Heart right ventricle (tissue), 16 donors: ENCODE measurements around the gene ZFP64. TPM values are rescaled to one million over a fixed set of nuclear protein-coding genes. Genes with fewer than 3 reads are reported as not detected.

Experiments
- ATAC-seq, 8 donors: fragments of 200-7000 bp; cut with Tn5 transposase; one replicate each; pipeline ENCODE4 v1.9.1; 2020; ENCODE audit warnings: mild to moderate bottlenecking in 8 of 8, moderate library complexity in 8 of 8, moderate number of reproducible peaks in 1 of 8
- DNase-seq, 2 donors: peaks; one replicate each; pipeline ENCODE4 v3.0.0-alpha.2; 2020
- H3K27ac ChIP-seq, 10 donors: fragments of 200-600 bp; sonication (generic) in 2 of 10; one replicate each; pipeline versions ENCODE4 v1.5.0 to v1.8.0; 2020 to 2022; ENCODE audit warnings: mild to moderate bottlenecking in 3 of 10
- H3K27me3 ChIP-seq, 7 donors: fragments of 200-600 bp; one replicate each; pipeline ENCODE4 v1.8.0; 2021 to 2022; ENCODE audit warnings: mild to moderate bottlenecking in 2 of 7
- H3K36me3 ChIP-seq, 9 donors: fragments of 200-600 bp; sonication (generic) in 1 of 9; one replicate each; pipeline versions ENCODE4 v1.5.0 to v1.8.0; 2020 to 2022; ENCODE audit warnings: mild to moderate bottlenecking in 2 of 9
- H3K4me1 ChIP-seq, 9 donors: fragments of 200-600 bp; sonication (generic) in 1 of 9; one replicate each; pipeline versions ENCODE4 v1.5.0 to v1.8.0; 2020 to 2022; ENCODE audit warnings: mild to moderate bottlenecking in 4 of 9
- H3K4me3 ChIP-seq, 10 donors: fragments of 200-600 bp; sonication (generic) in 2 of 10; one replicate each; pipeline versions ENCODE4 v1.5.0 to v1.8.0; 2020 to 2022; ENCODE audit warnings: mild to moderate bottlenecking in 7 of 10, moderate library complexity in 2 of 10
- H3K9me3 ChIP-seq, 11 donors: fragments of 200-600 bp in 10 of 11; sonication (generic) in 2 of 11; one replicate each; pipeline versions ENCODE4 v1.5.0 to v1.8.0; 2013 to 2022; ENCODE audit warnings: mild to moderate bottlenecking in 2 of 11, control low read depth in 1 of 11, moderate library complexity in 1 of 11
- WGBS, 2 donors: extraction: QIAGEN DNeasy Blood & Tissue Kit; methylation state at CpG; one replicate each; pipeline ENCODE4 v1.1.7; 2013; ENCODE audit warnings: inconsistent platforms in 1 of 2; 5-methylcytosine and 5-hydroxymethylcytosine counted together
- intact Hi-C, 10 donors: fragments of 100-400 bp; cut with DNase I; formaldehyde crosslinking; loops; one replicate each; pipeline versions ENCODE4 v1.11.1 to v1.14.2; 2022
- polyA plus RNA-seq, 2 donors: library from polyadenylated mRNA; stranded (reverse); fragments of 200-250 nt; gene quantifications; one replicate each; pipeline ENCODE4 v1.2.3, GENCODE V29; 2013
- total RNA-seq, 10 donors: library from RNA; stranded (reverse); fragmentation: NEBNext Ultra II Directional in 3 of 10; extraction: Animal tissue kit (Norgen Biotek cat#: 25700) in 3 of 10; gene quantifications; one replicate each; pipeline versions ENCODE4 v1.2.1 to v1.2.4, GENCODE V29; 2021 to 2023
- TF ChIP-seq, protein P1 (sequence below), 9 donors: fragments of 200-600 bp; sonication (generic) in 2 of 9; IDR thresholded peaks; one replicate each; pipeline versions ENCODE4 v1.5.0 to v1.8.0; 2021 to 2022; ENCODE audit warnings: antibody characterized with exemption in 9 of 9, mild to moderate bottlenecking in 5 of 9, moderate library complexity in 1 of 9
- donor health status: Arrhythmogenic right ventricular cardiomyopathy.
- donor health status: ischemic (EF 13 %, LVEDD 7.1; RV severe dilation, severe dysfunction).
- donor health status: healthy with polysubstance abuse.
- donor health status: DM: no; HTN: yes; CAD: no.
- donor health status: DM: no; HTN: no; CAD: no.
- donor health status: ischemic (EF 25% LVEDD 6.9; RV normal size, moderate dysfunction).
- donor health status: ischemic (EF 25% LVEDD 5.7; RV mildly dilated, moderate dysfunction).
- donor health status: healthy.
- donor health status: DM: yes; HTN: yes; CAD: no.
- donor health status: Ischemic cardiomyopathy.
- donor health status: ischemic (EF 35%, LVEDD 5.7; RV mildly dilated, moderate dysfunction).
- donor health status: nonischemic (EF 11% LVEDD 7.7; RV severe dilation, severe dysfunction).
- donor health status: DM: yes; HTN: yes; CAD: no.
- donor health status: PGD.
- donor health status: ischemic (EF 29% LVEDD 5.4; RV normal size, mild dysfunction).
- donor health status: nonischemic (EF 23%, LVEDD 6.1; RV moderate dilation, normal function).

ZFP64 gene
- total and polyA plus RNA-seq, 12 donors, result 2.0 to 10.6 (median 8.0) TPM

- DNase-seq, result no peak
- H3K4me3 ChIP-seq, result no peak overlapping the region
- H3K4me1 ChIP-seq, result no peaks in the 10 kb centered on the region
- TF ChIP-seq, protein P1, sequence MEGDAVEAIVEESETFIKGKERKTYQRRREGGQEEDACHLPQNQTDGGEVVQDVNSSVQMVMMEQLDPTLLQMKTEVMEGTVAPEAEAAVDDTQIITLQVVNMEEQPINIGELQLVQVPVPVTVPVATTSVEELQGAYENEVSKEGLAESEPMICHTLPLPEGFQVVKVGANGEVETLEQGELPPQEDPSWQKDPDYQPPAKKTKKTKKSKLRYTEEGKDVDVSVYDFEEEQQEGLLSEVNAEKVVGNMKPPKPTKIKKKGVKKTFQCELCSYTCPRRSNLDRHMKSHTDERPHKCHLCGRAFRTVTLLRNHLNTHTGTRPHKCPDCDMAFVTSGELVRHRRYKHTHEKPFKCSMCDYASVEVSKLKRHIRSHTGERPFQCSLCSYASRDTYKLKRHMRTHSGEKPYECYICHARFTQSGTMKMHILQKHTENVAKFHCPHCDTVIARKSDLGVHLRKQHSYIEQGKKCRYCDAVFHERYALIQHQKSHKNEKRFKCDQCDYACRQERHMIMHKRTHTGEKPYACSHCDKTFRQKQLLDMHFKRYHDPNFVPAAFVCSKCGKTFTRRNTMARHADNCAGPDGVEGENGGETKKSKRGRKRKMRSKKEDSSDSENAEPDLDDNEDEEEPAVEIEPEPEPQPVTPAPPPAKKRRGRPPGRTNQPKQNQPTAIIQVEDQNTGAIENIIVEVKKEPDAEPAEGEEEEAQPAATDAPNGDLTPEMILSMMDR (IDR thresholded peaks at IDR 0.05), result no peak
- H3K36me3 ChIP-seq, result no peaks in the 10 kb centered on the region
- peaks cover 0 to 17% (median 0%) of the 10 kb centered on the region in 11 donors for H3K9me3 ChIP-seq
- WGBS, 2 donors, result 93 to 95% methylated on average over 3 of the region's 3 CpGs
- H3K27me3 ChIP-seq, result no peaks in the 10 kb centered on the region
- ATAC-seq, result no peak
- intact Hi-C loops, result no loop called here
- H3K27ac ChIP-seq, result no peak overlapping the region
Observed at GRCh38 chr20:52132337-52132736, 59.2 kb downstream of the ZFP64 start.

DNA sequence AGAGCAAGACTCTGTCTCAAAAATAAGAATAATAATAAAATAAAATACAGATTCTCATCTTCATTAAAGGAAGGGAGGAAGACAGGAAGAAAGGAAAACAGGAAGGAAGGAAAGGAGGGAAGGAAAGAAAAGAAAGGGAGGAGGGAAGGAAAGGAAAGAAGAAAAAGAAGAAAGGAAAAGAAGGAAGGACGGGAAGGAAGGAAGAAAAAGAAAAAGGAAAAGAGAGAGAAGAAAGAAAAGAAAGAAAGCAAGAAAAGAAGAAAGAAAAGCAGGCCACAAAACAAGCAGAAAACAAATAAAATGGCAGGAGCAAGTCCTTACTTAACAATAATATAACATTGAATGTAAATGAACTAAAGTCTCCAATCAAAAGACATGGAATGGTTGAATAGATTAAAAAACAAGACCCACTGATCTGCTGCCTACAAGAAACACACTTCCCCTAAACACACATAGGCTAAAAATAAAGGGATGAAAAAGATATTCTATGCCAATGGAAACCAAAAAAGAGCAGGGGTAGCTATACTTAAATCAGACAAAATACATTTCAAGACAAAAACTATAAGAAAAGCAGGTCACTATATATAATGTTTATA, 60.4 kb downstream of the ZFP64 start:
- DNase-seq, result no peak
- Histone ChIP-seq H3K27ac (no peak overlapping the region), H3K4me3 (no peak overlapping the region), H3K4me1 (no peaks in the 10 kb centered on the region), H3K9me3 (peaks cover 0 to 15% (median 0%) of the 10 kb centered on the region in 11 donors), H3K27me3 (no peaks in the 10 kb centered on the region), H3K36me3 (no peaks in the 10 kb centered on the region)
- intact Hi-C loops, result no loop called here
- WGBS, 2 donors, result 88 to 98% methylated on average over 1 of the region's 1 CpG
- ATAC-seq, result no peak
- TF ChIP-seq, protein P1 (IDR thresholded peaks at IDR 0.05), result no peak

DNA sequence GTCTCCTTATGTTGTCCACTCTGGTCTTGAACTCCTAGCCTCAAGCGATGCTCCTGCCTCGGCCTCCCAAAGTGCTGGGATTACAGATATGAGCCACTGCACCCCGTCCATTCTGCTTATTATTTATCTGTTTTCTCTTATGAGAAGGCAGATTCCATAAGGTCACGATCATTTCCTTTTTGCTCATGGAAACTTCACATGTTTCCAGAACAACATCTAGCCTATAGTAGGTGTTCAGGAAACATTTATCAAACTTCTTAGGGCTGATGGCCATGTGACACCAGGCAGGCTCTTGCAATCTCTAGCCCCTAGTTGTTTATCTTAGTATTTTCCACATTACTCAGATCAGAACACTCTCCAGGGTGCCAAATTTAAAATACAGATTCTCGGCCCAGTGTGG, 61.2 kb downstream of the ZFP64 start:
- TF ChIP-seq, protein P1 (IDR thresholded peaks at IDR 0.05), result no peak
- Histone ChIP-seq H3K27me3 (no peaks in the 10 kb centered on the region), H3K36me3 (no peaks in the 10 kb centered on the region), H3K9me3 (peaks cover 0 to 15% (median 0%) of the 10 kb centered on the region in 11 donors), H3K4me3 (no peak overlapping the region), H3K4me1 (no peaks in the 10 kb centered on the region), H3K27ac (no peak overlapping the region)
- intact Hi-C loops, result no loop called here
- DNase-seq (no peak), ATAC-seq (no peak)
- 89 to 94% methylated on average over 5 of the region's 5 CpGs for WGBS, 2 donors

DNA sequence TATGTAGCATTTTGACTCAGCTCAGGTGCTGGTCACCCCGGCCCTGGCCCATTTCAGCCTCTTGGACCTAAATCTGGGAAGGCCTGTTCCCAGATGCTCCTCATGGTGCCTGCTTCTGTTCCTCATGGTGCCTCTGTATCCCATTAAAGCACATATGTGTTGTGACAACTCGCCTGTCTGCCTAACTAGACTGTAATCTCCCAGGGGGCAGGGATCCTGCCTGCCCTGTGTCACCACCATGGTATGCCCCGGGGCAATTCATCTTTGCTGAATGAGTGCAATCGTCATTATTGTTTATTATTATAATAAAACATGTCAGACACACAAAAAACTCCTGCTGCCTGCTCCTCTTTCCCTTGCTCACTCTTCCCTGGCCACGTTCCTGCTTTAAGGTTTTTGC, 62.0 kb downstream of the ZFP64 start:
- WGBS, 2 donors, result 89 to 95% methylated on average over 5 of the region's 5 CpGs
- H3K4me1 ChIP-seq, result no peaks in the 10 kb centered on the region
- ATAC-seq, result no peak

More for the DNA sequence above, 62.0 kb downstream of the ZFP64 start:
- H3K9me3 ChIP-seq, result peaks cover 0 to 15% (median 0%) of the 10 kb centered on the region in 11 donors
- no peak for DNase-seq
- intact Hi-C loops, result loop anchor here in 1 of 10 donors (10.0 kb wide), 1 partner anchor 1415 kb away; no protein-coding TSS in a partner anchor
- no peak overlapping the region for H3K27ac ChIP-seq
- no peaks in the 10 kb centered on the region for H3K36me3 ChIP-seq
- no peaks in the 10 kb centered on the region for H3K27me3 ChIP-seq
- no peak overlapping the region for H3K4me3 ChIP-seq
- TF ChIP-seq, protein P1 (IDR thresholded peaks at IDR 0.05), result no peak
